GM18519 (cell line): ENCODE results near the gene TMEM208.

ENCODE experiments used
- ATAC-seq: cut with Tn5 transposase; IDR thresholded peaks from one replicate; pipeline ENCODE4 v1.9.1; 2021; ENCODE audit warnings: mild to moderate bottlenecking, moderate library complexity; ENCODE audit not compliant: unreplicated experiment, low FRiP score

The TMEM208 gene

DNA sequence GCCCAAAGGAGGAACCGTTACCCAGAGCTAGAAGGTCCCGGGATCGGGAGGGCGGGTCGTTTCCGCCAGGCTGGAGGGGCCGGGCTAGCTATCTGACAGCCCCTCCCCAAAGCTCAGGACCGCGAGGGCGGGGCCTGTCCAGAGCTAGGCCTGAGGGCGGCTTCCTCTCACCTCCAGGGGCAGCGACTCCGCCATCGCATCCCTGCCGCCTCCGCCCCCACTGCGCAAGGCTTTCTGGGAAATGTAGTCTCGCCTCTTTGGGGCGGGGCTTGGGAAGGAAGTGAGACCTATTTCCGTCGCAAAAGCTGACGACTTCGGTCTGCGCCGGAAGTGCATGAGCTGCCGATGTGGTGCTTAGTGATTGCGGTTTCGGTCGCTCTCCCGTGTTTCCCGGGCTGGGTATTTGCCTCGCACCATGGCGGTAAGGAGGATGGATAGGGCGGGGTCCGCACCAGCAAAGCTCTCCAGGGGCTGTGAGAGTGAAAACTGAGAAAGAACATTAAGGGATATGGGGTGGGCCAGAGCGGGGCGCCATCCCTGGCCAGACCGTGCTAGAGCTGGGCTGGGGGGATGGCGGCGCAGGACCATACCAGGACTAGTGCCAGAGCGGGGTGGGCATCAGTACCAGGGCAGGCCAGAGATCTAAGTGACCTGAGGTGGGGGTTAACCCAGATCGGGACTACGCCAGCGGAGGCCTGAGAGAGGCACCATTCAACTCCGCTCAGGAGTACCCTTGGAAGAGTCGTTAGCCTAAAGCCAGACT lies at the start of gene TMEM208:
Gene TMEM208, plus strand, starts transcription at position 327 of the 763 bp plus-strand sequence. Its CDS starts 89 bp downstream, at position 416.
- peak; percentile 78 for ATAC-seq

DNA sequence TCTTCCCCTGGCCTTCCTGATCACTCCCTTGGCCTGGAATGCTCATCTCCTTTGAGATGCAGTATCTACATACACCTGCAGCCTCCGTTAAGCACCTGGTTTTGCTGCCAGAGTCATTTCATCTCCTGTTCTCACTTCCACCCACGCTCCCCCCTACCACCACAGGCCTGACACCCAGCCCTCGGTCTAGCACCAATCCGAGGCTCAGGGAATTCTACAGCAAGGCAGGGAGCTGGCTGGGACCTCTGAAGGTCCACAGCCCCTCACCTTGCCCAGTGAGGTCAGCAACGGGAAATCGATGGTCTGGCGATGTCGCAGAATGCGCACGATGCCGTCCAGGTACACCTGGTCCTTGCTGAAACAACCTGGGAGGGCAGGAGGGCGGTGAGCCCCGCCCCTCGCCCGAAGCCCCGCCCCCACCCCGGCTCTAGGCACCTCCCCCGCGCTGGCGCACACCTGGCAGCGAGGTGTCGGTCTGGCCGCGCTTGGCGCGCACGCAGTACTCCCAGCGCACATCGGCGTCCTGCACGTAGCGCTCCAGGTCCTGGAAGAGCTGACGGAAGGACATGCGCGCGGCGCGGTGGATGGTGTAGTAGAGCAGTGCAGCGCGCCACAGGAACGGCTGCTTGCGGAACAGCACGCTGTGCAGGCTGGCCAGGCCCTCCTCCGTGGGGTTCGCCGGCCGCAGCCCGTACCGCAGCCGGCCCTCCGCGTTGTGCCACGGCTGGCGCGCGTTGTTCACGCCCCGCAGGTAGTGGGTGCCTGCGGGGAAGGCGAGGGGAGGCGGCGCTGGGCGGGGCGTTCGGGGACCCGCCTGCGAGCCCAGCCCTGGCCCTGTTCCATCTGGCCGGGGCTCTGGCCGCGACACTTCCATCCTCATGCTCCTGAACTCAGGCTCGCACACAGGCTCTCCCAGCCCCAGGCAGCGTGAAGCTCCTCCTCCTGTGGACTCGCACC lies 48.9 kb upstream of the TMEM208 start:
- ATAC-seq: no peak

DNA sequence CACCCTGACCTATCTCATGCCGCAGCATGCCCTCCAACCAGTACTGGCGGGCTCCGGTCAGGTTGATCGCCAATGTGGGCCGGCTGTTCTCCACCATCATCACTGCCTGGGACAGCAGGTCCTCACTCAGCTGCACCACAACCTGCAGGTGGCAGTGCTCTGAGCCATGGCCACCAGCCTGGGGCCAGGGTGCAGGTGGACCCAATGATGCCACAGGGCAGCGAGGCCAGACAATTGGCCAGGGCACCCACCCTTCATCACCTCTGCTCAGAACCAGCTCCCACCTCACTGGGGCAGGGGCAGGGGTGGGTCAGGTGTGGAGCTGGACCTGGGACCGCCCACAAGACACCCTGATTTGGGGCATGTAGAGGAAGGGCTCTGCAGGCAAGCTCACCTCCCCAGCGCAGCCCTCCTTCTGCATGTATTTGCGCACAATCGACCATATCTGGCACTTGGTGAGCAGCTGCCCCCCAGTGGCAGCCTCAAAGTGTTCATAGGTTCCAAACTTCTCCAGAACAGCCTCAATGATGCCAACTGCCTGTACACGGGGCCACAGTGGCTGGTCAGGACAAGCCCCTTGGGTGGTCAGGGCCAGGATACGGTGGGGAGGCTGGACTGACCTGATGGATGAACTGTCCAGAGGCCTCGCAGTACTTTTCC lies 47.4 kb upstream of the TMEM208 start:
- no peak for ATAC-seq

DNA sequence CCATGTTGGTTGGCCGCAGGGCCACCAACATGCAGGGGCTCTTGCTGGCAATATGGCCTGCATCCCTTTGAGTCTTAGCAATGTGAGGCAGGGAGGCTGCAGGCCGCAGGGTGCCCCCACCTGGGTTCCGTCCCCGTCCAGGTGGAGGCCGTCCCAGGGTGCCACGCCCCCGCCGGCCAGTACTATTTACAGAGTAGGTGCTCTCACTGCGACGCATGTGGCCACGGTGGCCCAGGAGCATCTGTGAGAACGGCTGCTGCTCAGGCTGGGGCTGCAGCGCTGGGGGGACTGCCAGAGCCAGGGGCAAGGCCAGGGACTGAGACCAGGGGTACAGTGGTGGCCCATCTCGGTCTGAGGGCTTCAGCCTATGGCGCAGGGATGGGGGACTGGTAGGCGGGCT lies 46.8 kb upstream of the TMEM208 start:
- ATAC-seq: no peak

DNA sequence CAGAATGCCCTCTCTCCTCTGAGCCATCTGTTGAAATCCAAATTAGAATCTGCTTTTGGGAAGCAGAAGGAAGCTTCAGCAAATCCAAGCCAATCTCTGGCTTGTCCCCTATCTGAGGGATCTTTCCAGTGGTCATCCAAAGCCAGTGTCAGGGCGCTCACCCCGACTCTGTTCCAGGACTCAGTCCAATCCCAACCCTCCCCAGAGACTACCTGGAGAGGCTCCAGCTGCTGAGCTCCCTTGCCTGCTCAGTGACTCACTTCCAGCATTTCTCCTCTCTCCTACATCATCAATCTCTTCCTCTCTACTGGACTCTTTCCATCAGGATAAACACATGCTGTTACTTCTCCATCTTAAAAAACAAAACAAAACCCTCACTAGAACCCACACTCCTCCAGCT lies 45.6 kb upstream of the TMEM208 start:
- no peak for ATAC-seq

DNA sequence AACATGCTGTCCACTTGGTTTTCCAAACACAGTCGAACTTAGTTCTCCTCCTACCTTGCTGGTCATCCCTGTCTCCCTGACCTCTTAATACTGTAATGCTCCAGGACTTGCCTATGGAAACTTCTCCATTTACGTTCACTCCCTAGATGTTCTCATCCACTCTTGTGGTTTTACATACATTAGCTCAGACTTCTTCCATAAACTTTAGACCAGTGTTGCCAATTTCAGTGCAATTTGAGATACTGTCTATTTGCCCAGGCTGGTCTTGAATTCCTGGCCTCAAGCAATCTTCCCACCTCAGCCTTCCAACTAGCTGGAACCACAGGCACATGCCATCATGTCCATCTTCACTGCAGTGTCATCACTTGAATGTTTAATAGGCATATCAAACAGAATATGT lies 44.6 kb upstream of the TMEM208 start:
- no peak for ATAC-seq

DNA sequence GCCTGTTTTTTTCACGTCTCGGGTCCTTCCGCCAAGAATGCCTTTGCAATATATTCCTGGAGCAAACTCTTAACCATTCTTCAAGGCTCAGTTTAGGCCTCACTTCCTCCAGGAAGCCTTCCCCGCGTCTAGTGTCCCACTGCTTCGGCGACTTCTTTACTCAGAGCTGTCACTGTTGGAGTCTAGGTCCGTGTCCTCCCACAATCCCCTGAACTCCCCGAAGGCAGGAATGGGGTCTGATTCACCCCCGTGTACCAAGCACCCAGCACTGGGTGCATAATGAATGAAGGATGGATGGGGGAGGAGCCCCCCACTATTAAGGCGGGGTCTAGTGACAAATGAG lies 43.7 kb upstream of the TMEM208 start:
- no peak for ATAC-seq

DNA sequence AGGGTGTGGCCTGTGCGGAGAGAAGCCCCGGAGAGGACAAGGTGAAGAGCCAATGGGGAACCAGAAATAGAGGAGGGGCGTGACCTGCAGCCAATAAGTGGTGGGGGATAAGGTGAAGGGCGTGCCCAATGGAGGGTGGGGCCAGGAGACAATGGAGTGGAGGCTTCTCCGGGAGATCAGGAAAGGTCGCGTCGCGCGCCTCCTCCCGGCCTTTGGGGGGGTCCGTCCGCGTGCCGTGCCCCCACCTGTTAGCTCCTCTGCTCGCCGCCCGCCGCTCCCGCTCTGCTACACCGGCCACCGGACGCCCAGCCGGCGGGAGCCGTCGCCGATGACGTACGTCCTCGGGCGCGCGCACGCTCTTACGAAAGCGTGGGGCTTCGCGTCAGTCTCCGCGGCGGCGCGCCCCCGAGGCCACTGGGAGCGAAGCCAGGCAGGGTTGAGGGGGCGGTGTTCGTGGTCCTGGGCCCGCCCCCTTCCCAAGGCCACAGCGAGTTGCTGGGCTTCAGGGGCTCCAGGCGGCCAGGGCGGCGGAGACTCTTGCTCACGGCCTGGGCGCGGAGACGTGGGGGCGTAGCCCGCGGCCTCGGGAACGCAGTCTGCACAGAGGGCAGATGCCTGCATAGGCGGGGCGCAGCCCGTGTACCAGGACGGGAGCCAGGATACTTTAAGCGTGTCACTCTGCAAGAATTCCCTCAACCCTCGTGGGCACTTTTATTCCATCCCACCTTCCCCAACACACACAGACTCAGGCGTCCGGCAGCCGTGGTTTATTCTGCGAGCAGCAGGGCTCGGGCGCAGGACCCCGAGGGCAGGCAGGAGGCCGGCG lies 43.1 kb upstream of the TMEM208 start, which contains the start of gene MATCAP1:
Gene MATCAP1, minus strand, starts transcription at position 337 of the 826 bp plus-strand sequence. CDS start 3,353 bp downstream, outside the sequence.
- ATAC-seq: peak; percentile 76

DNA sequence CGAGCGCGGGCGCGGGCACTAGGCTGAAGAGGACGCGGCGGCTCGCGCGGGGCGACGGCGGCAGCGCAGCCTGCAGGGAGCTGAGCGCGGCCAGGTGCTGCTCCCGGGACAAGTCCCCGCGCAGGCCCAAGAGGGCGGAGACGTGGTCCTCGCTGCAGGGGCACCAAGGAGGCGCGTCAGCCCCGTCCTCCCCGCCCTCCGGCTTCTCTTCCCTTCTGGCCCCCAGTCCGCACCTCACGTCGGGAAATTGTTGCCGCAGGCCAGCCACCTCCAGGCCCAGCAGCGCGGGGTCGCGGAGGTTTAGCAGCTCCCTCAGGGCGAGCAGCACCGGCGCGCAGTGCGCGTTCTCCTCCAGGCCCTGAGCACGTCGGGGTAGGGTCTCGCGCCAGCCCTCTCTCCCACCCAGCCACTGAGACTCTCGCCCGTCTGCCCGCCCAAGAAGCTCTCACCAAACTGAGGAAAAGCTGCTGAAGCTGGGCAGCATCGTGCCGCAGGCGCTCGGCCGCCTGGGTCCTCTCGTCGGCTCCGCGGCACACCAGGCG lies 42.4 kb upstream of the TMEM208 start:
- no peak for ATAC-seq

DNA sequence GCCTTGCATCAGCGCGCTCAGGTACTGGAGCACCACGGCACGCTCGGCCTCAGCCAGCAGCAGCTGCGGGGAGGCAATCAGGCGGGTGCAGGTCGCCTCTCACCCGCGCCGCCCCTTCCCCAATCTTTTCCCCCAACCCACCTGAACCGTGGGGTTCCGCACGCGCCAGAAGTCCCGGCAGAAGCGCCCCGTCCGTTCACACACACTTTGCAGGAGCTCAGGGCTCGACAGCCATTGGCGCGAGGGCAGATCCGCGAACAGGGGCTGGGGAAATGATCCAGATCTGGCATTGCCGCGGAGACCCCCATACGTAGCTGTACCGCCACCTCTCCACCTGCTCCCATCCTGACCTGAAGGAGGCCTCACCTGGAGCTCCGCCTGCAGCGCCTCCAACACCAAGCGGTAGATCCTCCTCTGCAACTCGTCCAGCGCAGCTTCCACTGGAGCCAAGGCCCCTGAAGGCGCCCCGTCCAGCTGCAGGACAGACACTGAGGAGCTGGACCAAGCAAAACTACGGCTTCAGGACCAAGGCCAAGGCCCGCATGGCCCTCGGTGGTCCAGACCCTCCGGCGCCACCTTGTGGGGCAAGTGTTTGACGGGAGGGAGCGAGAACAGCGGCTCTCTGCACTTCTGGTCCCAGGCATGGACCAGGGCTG lies 41.8 kb upstream of the TMEM208 start:
- ATAC-seq: no peak

DNA sequence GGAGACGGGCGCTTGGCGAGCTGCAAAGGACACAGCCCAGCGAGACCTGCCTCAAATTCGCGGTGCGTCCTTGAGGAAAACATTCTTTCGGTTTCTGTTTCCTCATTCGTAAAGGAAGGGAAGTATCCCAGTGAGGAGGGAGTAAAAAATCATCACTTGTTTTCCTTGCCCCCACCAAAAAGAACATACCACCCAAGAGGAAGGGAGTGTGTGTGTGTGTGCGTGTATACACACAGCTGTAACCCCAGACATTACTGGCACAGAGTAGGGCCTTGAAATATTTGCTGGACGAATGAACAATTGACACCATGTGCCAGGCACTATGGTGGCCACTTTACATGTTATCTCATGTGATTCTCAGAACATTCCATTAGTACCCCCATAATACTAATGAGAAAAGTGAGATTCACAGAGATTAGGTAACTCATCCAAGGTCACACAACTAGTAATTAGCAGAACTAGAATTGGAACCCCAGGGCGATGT lies 41.2 kb upstream of the TMEM208 start:
- no peak for ATAC-seq

DNA sequence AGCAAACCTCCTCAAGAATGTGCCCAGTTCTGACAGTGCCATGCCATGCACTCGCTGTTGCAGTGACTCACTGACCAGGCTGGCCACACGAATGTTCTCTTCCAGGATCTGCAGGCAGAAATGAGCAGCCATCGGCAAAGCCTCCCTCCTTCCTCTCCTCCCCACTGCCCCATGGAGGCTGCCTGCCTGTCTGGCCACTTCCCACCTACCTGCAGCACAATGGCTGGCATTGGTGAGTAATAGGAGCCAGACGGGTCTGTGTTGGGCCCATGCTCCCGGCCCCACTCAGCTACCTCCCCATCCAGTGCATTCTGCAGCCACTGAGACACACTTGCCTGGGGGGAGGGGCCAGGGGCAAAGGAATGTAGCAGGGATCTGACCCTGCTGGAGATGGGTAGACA lies 40.4 kb upstream of the TMEM208 start:
- ATAC-seq: no peak

DNA sequence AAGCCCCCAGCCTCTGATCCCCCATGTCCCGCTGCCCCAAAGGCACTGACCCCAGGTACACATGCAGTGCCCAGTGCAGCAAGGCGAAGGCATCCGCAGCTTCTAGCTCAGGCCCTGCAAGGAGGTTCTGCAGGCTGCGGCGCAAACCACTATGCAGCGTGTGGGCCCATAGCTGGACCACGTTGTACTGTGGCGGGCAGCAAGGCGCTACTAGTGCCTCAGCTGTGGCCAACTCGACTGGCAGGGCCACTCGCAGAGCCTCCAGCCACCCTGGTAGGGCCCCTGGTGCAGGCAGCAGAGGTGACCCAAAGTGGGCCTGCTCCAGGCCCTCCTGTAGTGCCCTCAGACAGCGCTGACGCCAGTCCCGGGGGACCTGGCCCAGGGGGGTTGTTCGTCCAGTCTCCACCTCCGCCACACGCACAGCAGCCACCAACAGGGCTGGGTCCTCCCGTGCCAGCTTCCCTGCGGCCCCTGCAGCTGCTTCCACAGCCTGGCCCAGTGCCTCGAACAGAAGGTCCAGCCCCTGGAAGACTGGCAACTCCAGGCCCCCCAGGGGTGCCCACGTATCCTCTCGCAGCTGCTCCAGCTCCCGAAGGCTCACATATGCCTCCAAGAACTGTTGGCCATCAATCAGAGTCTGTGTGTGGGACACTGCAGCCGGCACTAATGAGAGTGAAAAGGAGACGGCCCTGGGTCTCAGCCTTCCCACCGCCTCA lies 39.6 kb upstream of the TMEM208 start:
- no peak for ATAC-seq

DNA sequence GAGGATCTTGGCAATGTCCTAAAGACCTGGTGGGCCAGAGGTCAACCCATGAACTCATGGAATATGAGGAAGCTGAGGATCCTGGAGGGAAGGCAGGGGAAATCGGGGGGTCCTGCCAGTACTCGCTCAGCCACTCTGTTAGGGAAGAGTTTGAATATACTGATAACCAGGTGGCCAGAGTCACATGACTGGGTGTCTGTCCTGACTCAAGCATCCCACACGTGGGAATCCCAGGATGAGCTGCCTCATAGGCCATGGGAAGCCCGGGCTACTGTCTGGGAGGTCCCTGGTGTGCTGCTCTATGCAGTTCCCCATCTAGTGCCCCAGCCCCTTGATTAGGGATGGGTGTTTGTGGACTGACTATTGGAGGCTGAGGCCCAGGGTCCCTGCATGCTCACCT lies 38.6 kb upstream of the TMEM208 start:
- no peak for ATAC-seq

DNA sequence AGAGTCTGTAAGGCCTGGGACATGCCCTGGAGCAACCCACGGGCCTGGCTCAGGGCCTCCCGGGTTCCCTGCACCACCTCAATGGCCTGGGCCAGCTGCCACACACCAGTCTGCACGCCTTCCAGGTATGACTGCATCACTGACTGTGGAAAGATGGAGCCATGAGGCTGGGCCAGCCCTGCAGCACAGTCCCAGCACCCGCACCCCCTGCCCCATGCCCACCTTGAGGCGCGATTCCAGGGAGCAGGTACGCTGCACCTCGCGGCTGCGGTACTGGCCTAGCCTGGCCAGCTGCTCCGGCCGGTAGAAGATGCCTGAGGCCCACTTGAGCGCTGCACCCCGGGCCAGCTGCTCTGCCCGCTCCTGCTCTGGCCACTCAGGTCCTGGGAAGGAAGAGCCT lies 38.1 kb upstream of the TMEM208 start:
- no peak for ATAC-seq

DNA sequence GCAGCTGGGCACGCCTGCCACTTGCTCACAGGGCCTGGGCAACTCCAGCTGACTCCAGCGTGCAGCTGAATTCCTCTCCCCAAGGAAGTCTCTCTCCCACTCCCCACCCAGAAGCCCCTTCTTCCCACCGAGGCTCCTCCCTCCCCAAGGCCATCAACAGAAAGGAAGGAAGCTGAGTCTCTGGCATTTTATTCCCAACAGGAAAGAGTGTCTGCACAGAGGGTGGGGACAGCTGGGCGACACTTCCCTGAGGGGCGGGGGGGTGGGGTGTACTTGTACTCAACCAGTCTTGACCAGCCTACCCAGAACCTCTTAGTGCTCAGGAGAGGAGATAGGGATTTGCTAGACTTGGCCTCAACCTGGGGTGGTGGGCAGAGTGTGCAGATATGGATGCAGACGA lies 36.9 kb upstream of the TMEM208 start, which contains the start of gene EXOC3L1:
Gene EXOC3L1, minus strand, starts transcription at position 96 of the 400 bp plus-strand sequence. CDS start 460 bp downstream, outside the sequence.
- ATAC-seq: no peak

DNA sequence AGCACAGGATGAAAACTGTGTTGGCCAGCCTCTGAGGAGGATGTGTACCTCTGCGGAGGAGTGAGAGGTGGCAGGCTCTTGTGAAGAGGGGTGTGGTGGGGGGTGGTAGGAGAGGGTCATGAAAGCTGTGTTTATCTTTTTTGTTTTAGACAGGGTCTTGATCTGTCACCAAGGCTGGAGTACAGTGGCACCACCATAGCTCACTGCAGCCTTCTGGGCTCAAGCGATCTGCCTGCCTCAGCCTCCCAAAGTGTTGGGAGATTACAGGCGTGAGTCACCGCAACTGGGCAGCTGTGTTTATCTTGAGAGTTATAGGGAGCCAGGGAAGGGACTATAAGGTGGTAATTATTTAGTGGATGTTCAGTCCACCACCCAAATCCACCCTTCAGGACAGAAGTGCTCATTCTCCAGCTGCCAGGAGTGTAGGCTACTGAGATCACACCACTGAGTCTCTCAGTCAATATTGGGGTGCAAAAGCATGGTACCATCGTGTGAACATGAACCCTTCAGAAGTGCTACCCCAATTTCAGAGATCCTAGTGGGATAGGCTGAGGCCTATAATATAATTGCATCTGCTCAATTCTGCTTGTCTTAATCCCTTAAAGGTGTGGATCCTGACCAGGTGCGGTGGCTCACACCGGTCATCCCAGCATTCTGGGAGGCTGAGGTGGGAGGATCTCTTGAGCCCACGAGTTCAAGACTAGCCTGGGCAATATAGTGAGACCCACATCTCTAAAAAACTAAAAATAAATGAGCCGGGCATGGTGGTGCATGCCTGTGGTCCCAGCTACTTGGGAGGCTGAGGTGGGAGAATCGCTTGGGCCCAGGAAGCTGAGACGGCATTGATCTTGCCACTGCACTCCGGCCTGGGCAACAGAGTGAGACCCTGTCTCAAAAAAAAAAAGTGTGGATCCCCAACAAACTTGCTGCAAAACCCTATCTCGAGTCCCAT lies 36.2 kb upstream of the TMEM208 start:
- no peak for ATAC-seq
